ENCODE data around the gene PAEP.
"Not testable (repeated sequence)": the region's sequence is repeated elsewhere in the genome, so short reads cannot be mapped to it uniquely, and the experiment has no call there.

PAEP gene

GRCh38 chr9:135561391-135562234, at the start of gene PAEP:
TSS of gene PAEP (plus strand) at chr9:135561756.
- H3K27ac ChIP-seq, result no peak within 1 kb of the TSS
- H3K4me3 ChIP-seq (ENCODE audit: low read depth in 1 of 2, low read length in 1 of 2), result no peak within 1 kb of the TSS
- H3K4me1 ChIP-seq (ENCODE audit: control insufficient read depth in 1 of 2, insufficient read depth in 1 of 2, low read depth in 1 of 2, low read length in 1 of 2), result no peaks in the 10 kb centered on the region
- TF ChIP-seq CTCF (IDR thresholded peaks at IDR 0.05), result no peak
- H3K9me3 ChIP-seq, result no peaks in the 10 kb centered on the region
- H3K27me3 ChIP-seq, result no peaks in the 10 kb centered on the region
- H3K36me3 ChIP-seq, result no peaks in the 10 kb centered on the region

GRCh38 chr9:135512241-135512603, 49.3 kb upstream of the PAEP start:
- no peaks in the 10 kb centered on the region for H3K36me3 ChIP-seq
- peaks cover 27% of the 10 kb centered on the region for H3K27me3 ChIP-seq

GRCh38 chr9:135512904-135513303, 48.7 kb upstream of the PAEP start:
- Histone ChIP-seq H3K27me3 (peaks cover 34% of the 10 kb centered on the region), H3K36me3 (no peaks in the 10 kb centered on the region), H3K4me3 (ENCODE audit: low read depth in 1 of 2, low read length in 1 of 2) (no peak overlapping the region), H3K4me1 (ENCODE audit: control insufficient read depth in 1 of 2, insufficient read depth in 1 of 2, low read depth in 1 of 2, low read length in 1 of 2) (no peaks in the 10 kb centered on the region), H3K9me3 (no peaks in the 10 kb centered on the region), H3K27ac (no peak overlapping the region)
- no peak for TF ChIP-seq CTCF (IDR thresholded peaks at IDR 0.05)

More at GRCh38 chr9:135512241-135512603, 49.3 kb upstream of the PAEP start:
- H3K4me3 ChIP-seq (ENCODE audit: low read depth in 1 of 2, low read length in 1 of 2), result no peak overlapping the region
- H3K27ac ChIP-seq, result no peak overlapping the region
- no peaks in the 10 kb centered on the region for H3K4me1 ChIP-seq (ENCODE audit: control insufficient read depth in 1 of 2, insufficient read depth in 1 of 2, low read depth in 1 of 2, low read length in 1 of 2)
- no peak for TF ChIP-seq CTCF (IDR thresholded peaks at IDR 0.05)
- H3K9me3 ChIP-seq, result no peaks in the 10 kb centered on the region

GRCh38 chr9:135513351-135513846, 48.2 kb upstream of the PAEP start:
- no peak overlapping the region for H3K4me3 ChIP-seq (ENCODE audit: low read depth in 1 of 2, low read length in 1 of 2)
- no peak for TF ChIP-seq CTCF (IDR thresholded peaks at IDR 0.05)
- H3K9me3 ChIP-seq, result no peaks in the 10 kb centered on the region
- H3K4me1 ChIP-seq (ENCODE audit: control insufficient read depth in 1 of 2, insufficient read depth in 1 of 2, low read depth in 1 of 2, low read length in 1 of 2), result no peaks in the 10 kb centered on the region
- H3K27me3 ChIP-seq, result peaks cover 39% of the 10 kb centered on the region
- no peaks in the 10 kb centered on the region for H3K36me3 ChIP-seq
- no peak overlapping the region for H3K27ac ChIP-seq

- H3K27me3 ChIP-seq, result peaks cover 42% of the 10 kb centered on the region
- H3K36me3 ChIP-seq; H3K27ac ChIP-seq; H3K4me3 ChIP-seq (ENCODE audit: low read depth in 1 of 2, low read length in 1 of 2); H3K9me3 ChIP-seq; H3K4me1 ChIP-seq (ENCODE audit: control insufficient read depth in 1 of 2, insufficient read depth in 1 of 2, low read depth in 1 of 2, low read length in 1 of 2): not testable (repeated sequence)
Measured at GRCh38 chr9:135513906-135514305, 47.6 kb upstream of the PAEP start.

GRCh38 chr9:135514342-135515082, 47.0 kb upstream of the PAEP start:
- H3K27me3 ChIP-seq, result peaks cover 42% of the 10 kb centered on the region
- TF ChIP-seq CTCF (IDR thresholded peaks at IDR 0.05), result no peak
- no peaks in the 10 kb centered on the region for H3K36me3 ChIP-seq

More at GRCh38 chr9:135514342-135515082, 47.0 kb upstream of the PAEP start:
- Histone ChIP-seq H3K9me3 (no peaks in the 10 kb centered on the region), H3K27ac (no peak overlapping the region), H3K4me3 (ENCODE audit: low read depth in 1 of 2, low read length in 1 of 2) (no peak overlapping the region), H3K4me1 (ENCODE audit: control insufficient read depth in 1 of 2, insufficient read depth in 1 of 2, low read depth in 1 of 2, low read length in 1 of 2) (no peaks in the 10 kb centered on the region)
